Stimulated activated CD8-positive, alpha-beta memory T cell treated with anti-CD3 and anti-CD28 coated beads, Interleukin-7, amount 100 ng/mL, for 1 hour (primary cell): Measurements from ENCODE around the gene ARFGAP1.

Source experiments
- DNase-seq, 2 donors: peaks; one replicate each; pipeline ENCODE4 v3.0.0-alpha.2; 2020; ENCODE audit warnings: low read depth in 2 of 2

The ARFGAP1 gene

DNA sequence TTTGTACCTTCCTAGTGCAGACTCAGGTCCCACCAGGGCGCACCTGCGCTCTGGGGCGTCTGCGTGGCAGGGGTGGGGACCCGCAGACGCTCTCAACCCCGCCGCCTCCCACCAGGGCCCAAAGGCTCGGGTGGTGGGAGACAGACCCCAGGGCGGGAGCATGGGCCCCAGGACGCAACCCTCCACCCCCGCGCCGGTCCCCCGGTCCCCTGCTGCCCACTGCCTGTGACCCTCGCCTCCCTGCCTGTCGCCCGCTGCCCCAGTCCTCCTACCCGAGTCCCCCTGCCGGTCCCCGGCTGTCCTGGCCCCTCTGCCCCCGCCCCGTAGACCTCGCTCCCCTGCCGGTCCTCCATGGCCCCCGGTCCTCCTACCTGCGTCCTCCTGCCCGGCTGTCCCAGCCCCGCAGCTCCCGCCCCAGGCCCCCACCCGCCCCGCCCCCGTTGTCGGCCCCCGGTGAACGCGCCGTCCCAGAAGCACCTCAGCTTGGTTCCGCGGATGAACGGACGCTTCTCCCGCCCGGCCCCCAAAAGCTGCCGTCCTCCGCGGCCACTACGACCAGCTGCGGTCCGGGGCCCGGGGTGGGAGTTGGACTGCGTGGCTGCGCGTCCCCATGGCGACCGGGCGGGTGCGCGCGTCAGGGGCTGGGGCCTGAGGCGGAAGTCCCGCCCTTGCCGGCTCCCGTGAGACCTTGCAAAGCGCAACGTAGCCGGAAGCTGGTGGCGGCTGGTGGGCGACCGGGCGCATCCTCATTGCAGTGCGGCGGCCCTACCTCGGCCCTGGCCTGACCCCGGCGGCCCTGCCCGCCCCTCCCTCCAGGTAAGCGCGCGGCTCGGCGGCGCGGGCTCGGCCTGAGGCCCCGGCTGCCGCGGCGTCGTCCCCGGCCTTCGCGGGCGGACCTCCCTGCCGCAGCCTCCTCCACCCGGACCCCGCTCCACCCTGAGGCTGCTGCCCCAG lies at the start of gene ARFGAP1:
ARFGAP1 (plus strand) TSS at position 709 of the 954 bp plus-strand sequence. CDS start 2,768 bp downstream, outside the sequence.
- peak; percentile 74 to 76 for DNase-seq

DNA sequence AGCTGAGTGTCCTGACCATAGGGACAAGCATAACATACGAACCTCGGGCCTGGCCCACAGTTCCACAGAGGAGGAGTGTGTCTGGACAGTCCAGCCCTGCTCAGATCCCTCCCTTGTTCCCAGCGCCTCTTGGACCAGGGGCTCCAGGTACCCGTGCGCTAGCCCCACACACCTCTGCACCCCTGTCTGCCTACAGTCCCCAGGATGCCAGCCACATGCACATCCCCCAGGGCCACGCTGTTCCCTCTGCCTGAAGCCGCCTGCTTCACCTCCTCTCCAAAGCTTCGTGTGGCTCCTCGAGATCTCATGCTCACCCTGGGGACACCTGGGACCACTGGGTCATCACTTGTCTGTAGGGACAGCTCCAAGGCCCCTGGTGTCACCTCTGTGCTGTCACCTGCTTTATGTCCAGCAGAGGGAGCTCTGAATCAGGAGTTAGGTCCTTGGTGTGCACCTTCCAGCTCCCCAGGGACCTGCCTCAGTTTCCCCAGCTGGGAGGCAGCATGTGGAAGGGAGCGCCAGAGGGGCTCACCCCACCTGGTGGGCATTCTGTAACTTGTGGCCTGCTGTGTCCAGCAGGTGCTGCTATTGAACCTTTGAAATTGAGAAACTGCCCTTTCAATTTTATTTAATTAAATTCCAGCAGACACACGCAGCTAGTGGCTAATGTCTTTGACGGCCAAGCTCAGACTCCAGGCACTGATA lies 49.3 kb upstream of the ARFGAP1 start:
- peak in 1 of 2 donors; percentile 17 for DNase-seq

DNA sequence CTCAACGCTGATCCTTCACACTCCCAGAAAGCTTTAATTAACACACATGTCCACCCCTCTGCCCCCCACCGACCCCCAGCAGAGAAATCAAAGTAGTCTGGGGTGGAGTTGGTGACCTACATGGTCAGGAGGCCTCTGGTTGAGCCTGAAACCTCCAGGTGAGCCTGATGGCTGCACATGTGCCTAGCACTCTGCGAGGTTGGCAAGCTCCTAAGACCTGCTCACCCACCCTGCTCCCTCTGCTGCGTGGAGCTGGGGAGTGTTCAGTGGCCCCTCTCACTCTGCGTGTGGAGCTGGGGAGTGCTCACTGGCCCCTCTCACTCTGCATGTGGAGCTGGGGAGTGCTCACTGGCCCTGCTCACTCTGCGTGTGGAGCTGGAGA lies 48.8 kb upstream of the ARFGAP1 start:
- no peak for DNase-seq

DNA sequence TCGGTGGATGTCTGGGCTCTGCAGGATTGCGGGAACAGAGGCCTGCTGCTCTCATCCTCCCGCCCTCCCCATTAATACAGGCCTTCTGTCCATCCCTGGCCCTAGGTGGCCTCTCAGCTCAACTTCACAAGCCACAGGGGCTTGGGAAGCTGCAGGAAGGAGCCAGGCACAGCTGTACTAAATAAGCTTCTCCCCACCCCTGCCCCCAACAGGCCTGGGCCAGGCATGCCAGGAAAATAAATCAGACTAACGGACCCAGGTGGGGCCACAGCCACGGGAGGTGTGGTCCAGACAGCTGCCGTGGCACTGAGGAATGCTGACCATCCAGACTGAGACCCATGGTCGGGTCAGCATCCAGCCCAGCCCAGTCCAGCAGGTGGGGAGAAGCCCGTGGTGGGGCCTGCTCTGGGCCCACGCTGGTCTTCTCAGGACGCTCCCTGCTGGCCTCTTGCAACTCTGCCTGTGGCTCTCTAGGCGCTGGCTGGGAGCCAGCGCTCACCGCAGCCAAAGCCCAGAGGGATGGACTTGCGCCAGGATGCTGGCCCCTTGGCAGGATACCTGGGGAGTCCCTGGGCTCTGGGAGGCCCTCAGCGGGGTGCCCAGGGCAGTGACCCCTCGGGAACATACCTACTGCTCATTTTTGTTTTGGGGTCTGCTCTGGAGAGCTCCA lies 48.1 kb upstream of the ARFGAP1 start:
- DNase-seq, result no peak

DNA sequence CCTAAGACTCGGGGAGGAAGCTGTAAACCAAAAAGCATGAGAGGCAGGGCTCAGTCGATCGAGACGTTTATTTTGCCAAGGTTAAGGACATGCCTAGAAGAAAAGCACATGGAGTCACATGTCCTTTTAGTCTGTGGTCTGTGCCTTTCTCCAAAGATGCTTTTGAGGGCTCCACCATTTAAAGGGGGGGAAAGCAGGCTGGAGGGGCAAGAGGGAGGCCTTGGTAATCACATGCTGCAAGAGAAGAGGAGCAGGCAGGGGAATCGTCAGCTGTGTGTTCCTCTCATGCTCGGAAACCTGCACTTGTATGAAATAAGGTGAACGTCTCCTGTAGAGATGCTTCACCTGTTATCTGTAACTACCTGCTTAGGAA lies 47.5 kb upstream of the ARFGAP1 start:
- no peak for DNase-seq

DNA sequence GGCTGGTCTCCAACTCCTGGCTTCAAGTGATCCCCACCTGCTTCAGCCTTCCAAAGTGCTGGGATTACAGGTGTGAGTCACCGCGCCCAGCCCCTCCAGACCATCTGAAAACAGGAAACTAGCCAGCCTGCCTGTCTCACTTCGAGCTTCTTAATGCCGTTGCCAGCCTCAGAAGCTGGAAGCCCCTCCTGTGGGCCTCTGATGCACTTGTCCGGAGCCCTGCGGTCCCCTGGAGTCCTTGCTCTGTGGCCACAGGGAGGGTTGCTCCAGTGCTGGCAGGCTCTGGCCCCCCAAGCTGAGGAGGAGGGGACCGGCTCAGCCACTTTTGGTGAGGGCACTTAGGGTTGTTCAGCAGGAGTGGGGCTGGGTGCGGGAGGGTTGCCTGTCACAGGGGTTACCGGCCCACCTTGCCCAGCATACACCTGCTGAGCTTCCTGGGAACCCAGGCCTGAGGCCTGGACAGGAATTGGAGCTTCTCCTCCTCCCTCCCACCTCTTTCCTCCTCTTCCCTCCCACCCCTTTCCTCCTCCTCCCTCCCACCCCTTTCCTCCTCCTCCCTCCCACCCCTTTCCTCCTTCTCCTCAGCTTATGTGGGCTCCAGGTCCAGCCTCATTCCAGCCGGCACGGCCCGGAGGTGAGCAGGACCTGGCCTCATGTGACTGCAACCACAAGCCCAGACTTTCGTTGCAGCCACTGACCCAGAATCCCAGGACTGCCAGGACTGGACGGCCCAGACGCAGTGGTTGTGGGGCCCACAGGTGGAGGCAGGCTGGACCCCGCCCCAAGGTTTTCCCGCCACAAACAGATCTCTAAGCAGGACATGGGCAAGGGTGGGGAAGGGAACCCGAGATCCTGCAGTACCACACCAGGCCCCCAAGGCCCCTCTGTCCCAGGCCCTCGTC lies 46.3 kb upstream of the ARFGAP1 start:
- DNase-seq, result no peak

DNA sequence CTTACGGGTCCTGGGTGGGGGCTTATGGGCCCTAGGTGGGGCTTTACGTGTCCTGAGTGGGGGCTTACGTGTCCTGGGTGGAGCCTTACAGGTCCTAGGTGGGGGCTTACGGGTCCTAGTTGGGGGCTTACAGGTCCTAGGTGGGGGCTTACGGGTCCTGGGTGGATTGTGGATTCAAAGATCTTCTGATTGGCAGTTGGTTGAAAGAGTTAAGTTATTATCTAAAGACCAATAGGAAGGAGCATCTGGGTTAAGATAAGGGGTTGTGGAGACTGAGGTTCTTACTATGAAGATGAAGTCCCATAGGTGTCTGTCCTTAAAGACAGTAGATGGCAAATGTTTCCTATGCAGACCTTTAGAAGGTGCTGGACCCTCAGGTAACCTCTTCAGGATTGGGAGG lies 45.4 kb upstream of the ARFGAP1 start:
- DNase-seq, result no peak

DNA sequence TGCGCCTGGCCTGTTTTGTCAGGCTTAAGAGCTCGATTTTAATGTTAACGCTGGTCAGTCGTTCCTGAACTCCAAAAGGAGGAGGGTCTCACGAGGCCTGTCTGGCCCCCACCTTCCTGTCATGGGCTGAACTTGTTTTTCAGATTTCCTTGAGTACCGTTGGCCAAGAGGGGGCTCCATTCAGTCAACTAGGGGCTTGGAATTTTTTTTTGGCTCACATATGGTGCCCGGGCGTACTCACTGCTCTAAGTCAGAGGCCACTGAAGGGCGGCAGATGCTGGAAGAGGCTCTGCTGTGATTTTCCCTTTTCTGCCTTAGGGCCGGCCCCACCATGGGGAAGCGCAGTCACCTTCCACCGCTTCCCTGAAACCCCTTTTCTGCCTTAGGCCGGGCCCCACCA lies 43.8 kb upstream of the ARFGAP1 start:
- DNase-seq, result no peak

DNA sequence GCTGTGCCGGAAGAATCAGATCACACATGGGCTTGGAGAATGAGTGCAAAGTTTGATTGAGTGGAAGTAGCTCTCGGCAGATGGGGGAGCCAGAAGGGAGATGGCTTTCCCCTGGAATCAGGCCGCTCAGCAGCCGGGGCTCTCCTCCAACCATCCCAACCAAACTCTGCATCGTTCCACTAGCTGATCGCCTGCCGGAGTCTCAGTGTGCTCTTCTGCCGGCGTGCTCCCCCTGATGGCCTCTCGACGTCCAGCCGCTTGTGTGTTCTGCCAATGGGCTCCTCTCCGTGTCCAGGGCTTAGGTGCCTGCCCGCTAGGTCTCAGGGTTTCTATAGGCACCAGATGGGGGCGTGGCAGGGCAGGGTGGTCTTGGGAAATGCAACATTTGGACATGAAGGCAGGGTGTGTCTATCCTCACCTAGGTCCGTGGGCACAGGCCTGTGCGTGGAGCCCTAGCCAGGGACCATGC lies 41.8 kb upstream of the ARFGAP1 start:
- no peak for DNase-seq

DNA sequence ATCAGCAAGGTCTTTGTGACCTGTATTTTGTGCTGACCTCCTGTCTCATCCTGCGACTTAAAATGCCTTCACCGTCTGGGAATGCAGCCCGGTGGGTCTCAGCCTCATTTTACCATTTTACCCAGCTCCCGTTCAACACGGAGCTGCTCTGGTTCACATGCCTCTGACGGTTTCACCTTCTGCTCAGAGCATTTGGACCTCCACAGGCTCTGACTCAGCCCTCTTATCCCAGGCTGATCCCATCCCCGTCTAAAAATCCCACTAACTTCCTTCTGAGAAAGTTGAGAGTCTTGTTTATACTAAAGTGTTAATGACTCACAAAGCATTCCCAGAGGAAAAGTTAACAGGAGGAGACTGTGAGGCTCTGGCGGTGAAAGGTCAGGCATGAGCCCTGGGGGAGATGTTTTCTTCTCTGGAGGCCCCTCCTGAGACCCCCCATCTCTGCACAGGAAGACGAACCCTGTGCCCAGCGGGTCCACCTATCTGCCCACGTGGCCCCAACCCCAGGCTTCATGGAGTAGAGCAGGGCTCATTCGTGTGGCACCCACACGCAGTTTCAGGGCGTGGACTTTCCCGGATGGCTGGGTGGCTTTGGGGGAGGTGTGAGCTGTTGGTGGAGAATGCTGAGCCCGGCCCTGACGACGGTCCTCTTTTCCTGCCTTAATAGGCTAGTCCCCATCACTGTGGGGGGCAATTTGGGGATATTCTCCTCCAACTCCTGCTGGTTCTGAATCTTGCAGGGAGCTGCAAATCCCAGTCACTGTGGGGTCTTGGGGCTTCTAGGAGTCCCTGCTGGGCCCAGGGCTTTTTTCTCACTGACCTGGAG lies 40.2 kb upstream of the ARFGAP1 start:
- DNase-seq, result no peak

DNA sequence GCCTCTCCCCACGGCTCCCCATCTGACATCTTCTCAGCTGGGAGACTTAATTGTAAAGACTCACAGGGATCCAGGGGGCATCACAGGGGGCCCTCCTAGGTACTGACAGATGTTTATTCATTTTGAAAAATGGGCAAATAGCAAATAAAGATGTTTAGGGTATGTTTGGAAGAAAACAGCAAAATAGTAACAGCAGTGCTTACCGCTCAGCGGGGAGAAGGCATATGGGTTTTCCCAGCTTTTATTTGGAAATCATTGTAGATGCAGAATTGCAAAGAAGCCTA lies 39.6 kb upstream of the ARFGAP1 start:
- DNase-seq, result no peak

DNA sequence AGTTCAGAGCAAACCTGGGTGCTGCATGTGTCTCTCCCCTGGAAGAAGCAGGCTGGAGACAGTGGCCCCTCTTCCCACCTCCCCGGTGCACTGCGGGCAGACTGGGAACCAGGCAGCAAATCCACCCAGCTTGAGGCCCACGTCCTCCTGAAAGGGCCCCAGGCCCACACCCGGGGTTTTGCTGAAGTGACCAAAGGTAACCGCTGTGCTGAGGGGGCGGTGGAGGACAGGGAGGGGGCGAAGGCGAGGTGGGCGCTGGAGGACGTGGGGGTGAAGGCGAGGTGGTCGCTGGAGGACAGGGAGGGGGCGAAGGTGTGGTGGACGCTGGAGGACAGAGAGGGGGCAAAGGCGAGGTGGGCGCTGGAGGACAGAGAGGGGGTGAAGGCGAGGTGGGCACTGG lies 38.7 kb upstream of the ARFGAP1 start:
- no peak for DNase-seq

DNA sequence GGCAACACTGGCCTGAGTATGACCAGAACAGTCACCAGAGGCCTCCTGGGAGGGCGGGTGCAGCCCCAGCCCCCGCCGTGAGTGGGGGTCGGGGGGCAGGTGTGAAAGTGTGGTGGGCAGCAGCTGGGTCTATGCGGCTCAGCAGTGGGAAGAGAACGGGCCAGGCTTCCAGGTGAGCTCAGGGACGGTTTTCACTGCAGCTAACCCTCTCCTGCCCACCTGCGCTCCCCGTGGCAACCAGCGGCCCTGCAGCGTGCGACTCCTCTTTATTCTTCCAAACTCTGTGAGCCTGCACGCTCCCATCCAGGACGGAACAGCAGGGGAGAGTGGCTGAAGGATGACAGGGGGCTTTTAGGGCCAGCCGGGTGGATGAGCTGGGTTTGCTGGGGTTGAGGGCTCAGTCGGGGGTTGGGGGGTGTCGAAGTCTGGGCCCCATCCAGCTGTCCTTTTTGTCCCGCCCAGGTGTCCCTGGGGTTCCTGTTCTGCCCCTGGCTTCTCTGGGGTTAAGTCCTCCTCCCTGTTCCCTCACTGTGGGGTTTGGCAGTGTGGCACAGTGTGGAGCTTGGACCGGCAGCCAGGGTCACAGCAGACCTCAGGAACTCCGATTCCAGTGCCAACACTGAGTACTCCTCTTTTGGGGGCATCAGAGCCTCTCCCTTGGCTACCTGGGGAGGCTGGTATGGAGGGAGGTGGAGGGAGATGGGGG lies 37.8 kb upstream of the ARFGAP1 start:
- no peak for DNase-seq

DNA sequence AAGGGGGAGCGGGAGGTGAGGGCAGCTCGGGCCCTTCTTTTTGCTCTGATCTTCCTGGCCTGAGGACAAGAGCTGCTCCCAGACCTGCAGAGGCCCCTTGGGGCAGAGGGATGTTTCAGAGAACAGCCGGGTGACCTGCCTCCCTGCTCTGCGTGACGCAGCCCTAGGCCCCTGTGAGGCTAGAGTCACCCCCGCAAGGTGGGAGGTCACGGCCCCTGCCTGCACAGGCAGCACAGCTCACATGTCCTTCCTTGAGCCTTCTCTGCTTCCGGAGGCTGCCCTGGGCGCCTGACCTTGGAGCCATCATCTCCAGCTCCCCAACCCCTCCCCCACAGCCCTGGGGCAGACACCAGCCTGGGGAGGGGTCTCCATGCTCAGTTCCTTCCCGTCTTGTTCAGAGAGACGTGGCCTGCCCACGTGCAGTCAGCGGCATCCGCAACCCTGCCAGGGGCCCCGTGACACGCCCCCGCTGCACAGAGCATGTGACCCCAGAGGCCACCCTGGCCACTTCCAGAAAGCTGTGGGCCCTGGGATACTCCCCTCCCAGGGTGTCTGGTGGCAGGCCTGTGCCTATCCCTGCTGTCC lies 37.1 kb upstream of the ARFGAP1 start, which contains the start of gene BIRC7:
BIRC7 (plus strand) TSS at position 507 of the 585 bp plus-strand sequence. CDS start 192 bp downstream, outside the sequence.
- no peak for DNase-seq

DNA sequence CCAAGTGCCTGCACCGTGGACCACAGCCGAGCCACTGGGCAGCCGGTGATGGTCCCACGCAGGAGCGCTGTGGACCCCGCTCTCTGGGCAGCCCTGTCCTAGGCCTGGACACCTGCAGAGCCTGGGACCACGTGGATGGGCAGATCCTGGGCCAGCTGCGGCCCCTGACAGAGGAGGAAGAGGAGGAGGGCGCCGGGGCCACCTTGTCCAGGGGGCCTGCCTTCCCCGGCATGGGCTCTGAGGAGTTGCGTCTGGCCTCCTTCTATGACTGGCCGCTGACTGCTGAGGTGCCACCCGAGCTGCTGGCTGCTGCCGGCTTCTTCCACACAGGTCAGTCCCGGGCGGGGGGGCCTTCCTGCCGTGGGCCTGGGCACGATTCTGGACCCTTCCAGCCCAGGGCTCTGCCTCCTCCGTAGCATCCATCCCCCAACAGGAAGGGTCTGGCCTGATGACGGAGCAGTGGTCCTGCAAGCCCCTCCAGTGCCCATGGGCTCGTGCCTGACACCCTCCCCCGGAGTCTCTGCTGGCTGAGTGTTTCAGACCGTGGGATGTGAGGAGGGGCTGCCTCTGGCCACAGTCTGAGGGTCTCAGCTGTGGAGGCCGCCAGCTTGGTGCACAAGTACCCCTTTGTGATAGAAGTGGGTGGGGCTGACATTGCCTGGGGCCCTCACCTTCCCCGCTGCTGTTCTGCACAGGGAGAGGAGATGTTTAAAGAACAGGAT lies 36.3 kb upstream of the ARFGAP1 start:
- no peak for DNase-seq

DNA sequence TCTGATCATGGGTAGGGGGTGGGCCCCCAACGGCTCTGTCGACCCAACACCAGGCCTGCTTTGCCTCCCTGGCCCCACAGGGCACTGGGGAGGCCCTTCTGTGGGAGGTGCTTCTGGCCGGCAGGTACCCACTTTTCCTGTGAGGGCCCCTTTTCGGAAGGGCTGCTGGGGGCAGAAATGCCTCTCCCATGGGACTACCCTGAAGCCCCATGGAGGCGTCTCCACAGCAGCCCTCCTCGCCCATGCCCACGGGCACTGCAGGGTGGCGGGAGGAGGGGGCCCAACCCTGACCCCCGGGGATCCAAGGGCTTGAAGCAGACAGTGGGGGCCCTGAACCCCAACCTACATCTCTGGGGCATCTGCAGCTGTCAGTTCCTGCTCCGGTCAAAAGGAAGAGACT lies 34.6 kb upstream of the ARFGAP1 start:
- no peak for DNase-seq

DNA sequence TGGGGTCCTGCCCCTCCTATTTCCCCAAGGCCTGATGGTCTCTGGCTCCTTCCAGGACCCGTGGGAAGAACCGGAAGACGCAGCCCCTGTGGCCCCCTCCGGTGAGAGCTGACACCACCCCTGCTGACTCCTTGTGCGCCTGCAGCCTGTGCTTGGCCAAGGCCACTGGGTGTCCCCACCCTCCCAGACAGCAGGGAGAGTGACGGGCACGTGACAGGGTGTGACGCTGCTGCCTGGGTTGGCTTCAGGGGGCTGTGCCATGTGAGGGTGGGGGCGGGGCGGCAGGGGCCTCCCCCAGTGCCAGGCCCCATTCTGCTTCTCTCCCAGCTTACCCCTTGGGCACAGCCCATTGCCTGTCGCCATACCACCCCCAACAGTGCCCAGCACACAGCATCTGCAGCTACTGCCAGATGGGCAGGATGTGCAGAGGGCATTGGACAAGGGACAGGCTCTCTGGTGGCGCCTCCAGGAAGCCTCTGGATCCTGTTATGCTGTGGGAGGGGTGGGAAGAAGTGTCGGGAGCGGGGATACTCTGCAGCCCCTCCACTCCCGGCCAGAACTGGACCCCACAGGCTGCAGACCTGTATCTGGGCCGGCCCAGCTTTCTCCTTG lies 34.0 kb upstream of the ARFGAP1 start:
- DNase-seq, result no peak

DNA sequence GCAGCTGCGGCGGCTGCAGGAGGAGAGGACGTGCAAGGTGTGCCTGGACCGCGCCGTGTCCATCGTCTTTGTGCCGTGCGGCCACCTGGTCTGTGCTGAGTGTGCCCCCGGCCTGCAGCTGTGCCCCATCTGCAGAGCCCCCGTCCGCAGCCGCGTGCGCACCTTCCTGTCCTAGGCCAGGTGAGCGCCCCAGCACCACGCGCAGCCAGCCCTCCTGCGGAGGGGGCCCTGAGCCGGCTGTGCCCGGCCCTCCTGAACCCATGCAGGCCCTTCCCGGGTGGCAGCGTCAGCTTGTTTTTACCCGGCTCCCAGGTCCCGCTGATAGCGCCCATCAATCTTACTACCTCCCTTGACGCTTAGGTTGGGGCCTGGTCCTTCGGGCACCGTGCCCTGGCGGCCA lies 33.2 kb upstream of the ARFGAP1 start:
- DNase-seq, result no peak
